PFSK-1 (cell line): ENCODE data around the gene YBX3.

Source experiments
- FOXP2 ChIP-seq: optimal IDR thresholded peaks from 2 replicates; pipeline ENCODE3; 2011; ENCODE audit warnings: borderline replicate concordance, control low read depth, inconsistent platforms; ENCODE audit not compliant: insufficient read depth; ENCODE audit errors: extremely low read length, extremely low read depth
- POLR2AphosphoS5 ChIP-seq: IDR thresholded peaks from 2 replicates; pipeline ENCODE4 v1.6.1; 2012; ENCODE audit warnings: low read depth, mild to moderate bottlenecking, control low read depth, low read length, moderate library complexity
- REST ChIP-seq, 2 experiments: IDR thresholded peaks; 2 replicates each; pipeline versions ENCODE4 v1.6.1 to v1.8.0; 2011 to 2012; ENCODE audit warnings: low read depth in 2 of 2, low read length in 2 of 2, control low read depth in 1 of 2, inconsistent platforms in 1 of 2, mild to moderate bottlenecking in 1 of 2, moderate library complexity in 1 of 2; ENCODE audit not compliant: insufficient read depth in 1 of 2
- SIN3A ChIP-seq: IDR thresholded peaks from 2 replicates; pipeline ENCODE4 v1.6.1; 2012; ENCODE audit warnings: mild to moderate bottlenecking, low read length, moderate library complexity, borderline replicate concordance; ENCODE audit not compliant: insufficient read depth
- TAF1 ChIP-seq: IDR thresholded peaks from 2 replicates; pipeline ENCODE4 v1.6.1; 2012; ENCODE audit warnings: low read length, control low read depth, borderline replicate concordance; ENCODE audit not compliant: insufficient read depth

Gene YBX3

GRCh38 chr12:10697862-10698261 is 25.3 kb downstream of the YBX3 start:
- no peak for TF ChIP-seq SIN3A
- TF ChIP-seq POLR2AphosphoS5: no peak
- no peak for TF ChIP-seq FOXP2
- TF ChIP-seq TAF1: no peak
- TF ChIP-seq REST (IDR thresholded peaks at IDR 0.05; ENCODE audit: insufficient read depth in 1 of 2, low read depth in 2 of 2, low read length in 2 of 2): no peak

GRCh38 chr12:10697156-10697555 is 26.0 kb downstream of the YBX3 start:
- no peak for TF ChIP-seq FOXP2
- TF ChIP-seq POLR2AphosphoS5: no peak
- no peak for TF ChIP-seq SIN3A
- TF ChIP-seq TAF1: no peak
- no peak for TF ChIP-seq REST (IDR thresholded peaks at IDR 0.05; ENCODE audit: insufficient read depth in 1 of 2, low read depth in 2 of 2, low read length in 2 of 2)

GRCh38 chr12:10690906-10691305 is 32.2 kb downstream of the YBX3 start:
- TF ChIP-seq FOXP2 (no peak), REST (IDR thresholded peaks at IDR 0.05; ENCODE audit: insufficient read depth in 1 of 2, low read depth in 2 of 2, low read length in 2 of 2) (no peak), POLR2AphosphoS5 (no peak), SIN3A (no peak), TAF1 (no peak)

GRCh38 chr12:10689146-10689545 is 34.0 kb downstream of the YBX3 start:
- no peak for TF ChIP-seq TAF1
- TF ChIP-seq FOXP2: no peak
- TF ChIP-seq REST (IDR thresholded peaks at IDR 0.05; ENCODE audit: insufficient read depth in 1 of 2, low read depth in 2 of 2, low read length in 2 of 2): no peak
- TF ChIP-seq POLR2AphosphoS5: no peak
- TF ChIP-seq SIN3A: no peak

- TF ChIP-seq SIN3A: no peak
- TF ChIP-seq FOXP2: no peak
- no peak for TF ChIP-seq REST (IDR thresholded peaks at IDR 0.05; ENCODE audit: insufficient read depth in 1 of 2, low read depth in 2 of 2, low read length in 2 of 2)
- TF ChIP-seq TAF1: no peak
- no peak for TF ChIP-seq POLR2AphosphoS5
Observed at GRCh38 chr12:10688042-10688441, 35.1 kb downstream of the YBX3 start.
